ENCODE data around the gene ZNF646. TPM values are rescaled to one million over a fixed set of nuclear protein-coding genes. Genes with fewer than 3 reads are reported as not detected.

The ZNF646 gene
- total RNA-seq, 1 donor, result 18.5 TPM

DNA sequence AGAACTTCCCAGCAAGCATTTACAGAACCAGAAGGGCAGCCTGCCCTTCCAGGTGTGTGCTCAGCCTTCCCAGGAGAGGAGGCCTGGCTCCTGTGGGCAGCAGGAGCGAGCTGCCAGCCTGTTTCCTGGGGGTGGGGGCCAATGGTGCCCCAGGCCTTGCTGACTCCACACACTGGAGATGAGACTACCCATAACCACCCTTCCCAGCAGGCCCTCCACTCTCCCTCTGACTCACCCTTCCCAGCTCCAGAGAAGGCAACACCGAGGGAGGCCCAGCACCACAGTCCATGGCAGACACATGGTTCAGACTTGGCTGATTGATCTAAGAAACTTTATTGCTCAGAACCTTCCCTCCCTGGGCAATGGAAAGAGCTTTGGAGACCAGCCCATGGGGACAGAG, 16.3 kb downstream of the ZNF646 start:
- Histone ChIP-seq H3K27ac (ENCODE audit: low read depth, low read length) (peak overlapping the region; percentile 61), H3K79me2 (ENCODE audit: insufficient read depth, low read length) (peaks cover 56% of the 10 kb centered on the region), H3K27me3 (ENCODE audit: insufficient read depth, low read length) (no peaks in the 10 kb centered on the region), H4K20me1 (ENCODE audit: insufficient read depth, low read length) (peaks cover 6% of the 10 kb centered on the region), H3K4me2 (ENCODE audit: insufficient read depth, low read length) (no peak overlapping the region), H3K36me3 (ENCODE audit: insufficient read depth, low read length) (peaks cover 26% of the 10 kb centered on the region), H3K4me1 (ENCODE audit: insufficient read depth, low read length) (peaks cover 28% of the 10 kb centered on the region), H2AFZ (ENCODE audit: low read length) (no peak overlapping the region), H3K4me3 (ENCODE audit: insufficient read depth, low read length) (no peak overlapping the region), H3K9me3 (ENCODE audit: low read depth, low read length) (no peaks in the 10 kb centered on the region)
- DNase-seq (ENCODE audit: insufficient read length, low spot score, missing footprints), result peak; percentile 95
- TF ChIP-seq, protein P1, sequence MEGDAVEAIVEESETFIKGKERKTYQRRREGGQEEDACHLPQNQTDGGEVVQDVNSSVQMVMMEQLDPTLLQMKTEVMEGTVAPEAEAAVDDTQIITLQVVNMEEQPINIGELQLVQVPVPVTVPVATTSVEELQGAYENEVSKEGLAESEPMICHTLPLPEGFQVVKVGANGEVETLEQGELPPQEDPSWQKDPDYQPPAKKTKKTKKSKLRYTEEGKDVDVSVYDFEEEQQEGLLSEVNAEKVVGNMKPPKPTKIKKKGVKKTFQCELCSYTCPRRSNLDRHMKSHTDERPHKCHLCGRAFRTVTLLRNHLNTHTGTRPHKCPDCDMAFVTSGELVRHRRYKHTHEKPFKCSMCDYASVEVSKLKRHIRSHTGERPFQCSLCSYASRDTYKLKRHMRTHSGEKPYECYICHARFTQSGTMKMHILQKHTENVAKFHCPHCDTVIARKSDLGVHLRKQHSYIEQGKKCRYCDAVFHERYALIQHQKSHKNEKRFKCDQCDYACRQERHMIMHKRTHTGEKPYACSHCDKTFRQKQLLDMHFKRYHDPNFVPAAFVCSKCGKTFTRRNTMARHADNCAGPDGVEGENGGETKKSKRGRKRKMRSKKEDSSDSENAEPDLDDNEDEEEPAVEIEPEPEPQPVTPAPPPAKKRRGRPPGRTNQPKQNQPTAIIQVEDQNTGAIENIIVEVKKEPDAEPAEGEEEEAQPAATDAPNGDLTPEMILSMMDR (IDR thresholded peaks at IDR 0.05; ENCODE audit: extremely low read depth, low read depth, low read length), result no peak

- Histone ChIP-seq H3K27ac (ENCODE audit: low read depth, low read length) (peak overlapping the region; percentile 74), H3K9me3 (ENCODE audit: low read depth, low read length) (no peaks in the 10 kb centered on the region), H3K4me2 (ENCODE audit: insufficient read depth, low read length) (peak overlapping the region; percentile 93), H3K27me3 (ENCODE audit: insufficient read depth, low read length) (no peaks in the 10 kb centered on the region), H3K36me3 (ENCODE audit: insufficient read depth, low read length) (peaks cover 26% of the 10 kb centered on the region), H2AFZ (ENCODE audit: low read length) (no peak overlapping the region), H4K20me1 (ENCODE audit: insufficient read depth, low read length) (peaks cover 6% of the 10 kb centered on the region), H3K79me2 (ENCODE audit: insufficient read depth, low read length) (peaks cover 56% of the 10 kb centered on the region), H3K4me3 (ENCODE audit: insufficient read depth, low read length) (no peak overlapping the region), H3K4me1 (ENCODE audit: insufficient read depth, low read length) (peaks cover 31% of the 10 kb centered on the region)
- TF ChIP-seq, protein P1 (IDR thresholded peaks at IDR 0.05; ENCODE audit: extremely low read depth, low read depth, low read length), result no peak
- peak; percentile 97 for DNase-seq (ENCODE audit: insufficient read length, low spot score, missing footprints)
These were observed 18.1 kb downstream of the ZNF646 start for GRCh38 chr16:31092330-31092729.

DNA sequence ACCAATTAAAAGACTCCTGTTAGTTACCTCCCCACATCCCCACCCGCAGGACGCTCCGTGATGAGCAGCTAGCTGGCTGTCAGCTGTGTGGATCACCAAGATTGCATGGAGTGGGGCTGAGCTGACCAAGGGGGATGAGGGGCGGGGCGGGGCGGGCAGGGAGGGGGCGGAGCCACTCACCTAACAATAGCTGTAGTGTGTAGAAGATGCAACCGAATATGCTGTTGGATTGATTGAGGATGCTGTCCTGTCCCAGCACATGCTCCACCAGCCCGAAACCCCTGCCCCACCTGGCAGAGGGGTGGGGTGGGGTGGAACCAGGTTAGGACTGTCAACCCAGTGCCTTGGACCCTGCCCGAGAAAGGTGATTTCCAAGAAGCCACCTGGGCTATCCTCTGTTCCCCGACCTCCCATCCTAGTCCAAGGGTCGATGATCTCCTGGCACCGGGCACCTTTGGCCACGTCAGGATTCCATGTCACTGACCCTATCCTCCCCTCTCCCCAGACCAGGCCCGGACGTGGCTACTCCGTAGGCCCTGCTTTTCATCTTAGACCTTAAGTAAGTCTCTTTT, 19.0 kb downstream of the ZNF646 start:
- TF ChIP-seq, protein P1 (IDR thresholded peaks at IDR 0.05; ENCODE audit: extremely low read depth, low read depth, low read length), result no peak
- no peaks in the 10 kb centered on the region for H3K27me3 ChIP-seq (ENCODE audit: insufficient read depth, low read length)
- DNase-seq (ENCODE audit: insufficient read length, low spot score, missing footprints), result peak; percentile 80
- H3K4me3 ChIP-seq (ENCODE audit: insufficient read depth, low read length), result peak overlapping the region; percentile 96
- H3K9me3 ChIP-seq (ENCODE audit: low read depth, low read length), result no peaks in the 10 kb centered on the region
- H3K4me1 ChIP-seq (ENCODE audit: insufficient read depth, low read length), result peaks cover 31% of the 10 kb centered on the region
- peaks cover 52% of the 10 kb centered on the region for H3K79me2 ChIP-seq (ENCODE audit: insufficient read depth, low read length)
- H3K27ac ChIP-seq (ENCODE audit: low read depth, low read length), result peak overlapping the region; percentile 74
- H3K4me2 ChIP-seq (ENCODE audit: insufficient read depth, low read length), result peak overlapping the region; percentile 93
- H3K36me3 ChIP-seq (ENCODE audit: insufficient read depth, low read length), result peaks cover 26% of the 10 kb centered on the region
- no peak overlapping the region for H2AFZ ChIP-seq (ENCODE audit: low read length)
- H4K20me1 ChIP-seq (ENCODE audit: insufficient read depth, low read length), result peaks cover 6% of the 10 kb centered on the region

GRCh38 chr16:31094088-31094423, 19.8 kb downstream of the ZNF646 start:
- Histone ChIP-seq H3K4me1 (ENCODE audit: insufficient read depth, low read length) (peaks cover 31% of the 10 kb centered on the region), H3K79me2 (ENCODE audit: insufficient read depth, low read length) (peaks cover 43% of the 10 kb centered on the region), H4K20me1 (ENCODE audit: insufficient read depth, low read length) (peaks cover 6% of the 10 kb centered on the region), H3K27ac (ENCODE audit: low read depth, low read length) (peak overlapping the region; percentile 74), H2AFZ (ENCODE audit: low read length) (peak overlapping the region; percentile 80), H3K9me3 (ENCODE audit: low read depth, low read length) (no peaks in the 10 kb centered on the region), H3K36me3 (ENCODE audit: insufficient read depth, low read length) (peaks cover 21% of the 10 kb centered on the region), H3K4me2 (ENCODE audit: insufficient read depth, low read length) (peak overlapping the region; percentile 93), H3K4me3 (ENCODE audit: insufficient read depth, low read length) (peak overlapping the region; percentile 96), H3K27me3 (ENCODE audit: insufficient read depth, low read length) (no peaks in the 10 kb centered on the region)
- TF ChIP-seq, protein P1 (IDR thresholded peaks at IDR 0.05; ENCODE audit: extremely low read depth, low read depth, low read length), result no peak
- peak; percentile 83 for DNase-seq (ENCODE audit: insufficient read length, low spot score, missing footprints)

Measured in osteoblast (primary cell).